Measurements from ENCODE around the gene CMSS1. TPM values are rescaled to one million over a fixed set of nuclear protein-coding genes. Genes with fewer than 3 reads are reported as not detected.

CMSS1 gene
- total RNA-seq, 1 experiment from 2014 or later: 86.3 TPM

- POLR2A ChIA-PET: interaction anchor here (0.6 kb wide), 1 partner anchor 154 kb away, joined by 3 read pairs; no protein-coding TSS in a partner anchor
- no TSS peak for BruUV-seq (replicated peaks)
- in situ Hi-C loops (cut with HindIII; ENCODE audit: low pct_unique_long_range_greater_than_20kb, low sequenced_read_pairs): no loop called here
Observed at GRCh38 chr3:99869621-99870020, 52.0 kb downstream of the CMSS1 start.

DNA sequence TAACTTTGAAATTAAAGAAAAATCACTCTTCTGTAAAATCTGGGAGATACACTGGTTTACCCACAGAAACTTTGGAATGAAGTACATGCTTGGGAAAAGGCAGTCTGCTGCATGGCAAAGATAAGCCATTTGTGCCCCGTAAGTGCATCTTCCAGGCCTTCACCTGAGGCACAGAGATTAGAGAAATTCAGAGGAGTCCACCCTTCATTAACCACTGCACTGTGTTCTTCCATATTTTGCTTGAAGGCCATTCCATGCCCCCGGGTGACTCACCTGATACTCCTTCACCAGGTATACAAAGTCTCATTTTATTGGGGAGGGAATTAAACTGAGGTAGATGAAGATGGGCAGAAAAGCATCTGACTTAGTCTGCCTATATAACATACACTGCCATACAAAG lies 53.0 kb downstream of the CMSS1 start:
- intact Hi-C loops (cut with micrococcal nuclease; ENCODE audit: unreplicated experiment) (no loop called here), in situ Hi-C loops (cut with HindIII; ENCODE audit: low pct_unique_long_range_greater_than_20kb, low sequenced_read_pairs) (no loop called here)
- TF ChIP-seq, protein P1, sequence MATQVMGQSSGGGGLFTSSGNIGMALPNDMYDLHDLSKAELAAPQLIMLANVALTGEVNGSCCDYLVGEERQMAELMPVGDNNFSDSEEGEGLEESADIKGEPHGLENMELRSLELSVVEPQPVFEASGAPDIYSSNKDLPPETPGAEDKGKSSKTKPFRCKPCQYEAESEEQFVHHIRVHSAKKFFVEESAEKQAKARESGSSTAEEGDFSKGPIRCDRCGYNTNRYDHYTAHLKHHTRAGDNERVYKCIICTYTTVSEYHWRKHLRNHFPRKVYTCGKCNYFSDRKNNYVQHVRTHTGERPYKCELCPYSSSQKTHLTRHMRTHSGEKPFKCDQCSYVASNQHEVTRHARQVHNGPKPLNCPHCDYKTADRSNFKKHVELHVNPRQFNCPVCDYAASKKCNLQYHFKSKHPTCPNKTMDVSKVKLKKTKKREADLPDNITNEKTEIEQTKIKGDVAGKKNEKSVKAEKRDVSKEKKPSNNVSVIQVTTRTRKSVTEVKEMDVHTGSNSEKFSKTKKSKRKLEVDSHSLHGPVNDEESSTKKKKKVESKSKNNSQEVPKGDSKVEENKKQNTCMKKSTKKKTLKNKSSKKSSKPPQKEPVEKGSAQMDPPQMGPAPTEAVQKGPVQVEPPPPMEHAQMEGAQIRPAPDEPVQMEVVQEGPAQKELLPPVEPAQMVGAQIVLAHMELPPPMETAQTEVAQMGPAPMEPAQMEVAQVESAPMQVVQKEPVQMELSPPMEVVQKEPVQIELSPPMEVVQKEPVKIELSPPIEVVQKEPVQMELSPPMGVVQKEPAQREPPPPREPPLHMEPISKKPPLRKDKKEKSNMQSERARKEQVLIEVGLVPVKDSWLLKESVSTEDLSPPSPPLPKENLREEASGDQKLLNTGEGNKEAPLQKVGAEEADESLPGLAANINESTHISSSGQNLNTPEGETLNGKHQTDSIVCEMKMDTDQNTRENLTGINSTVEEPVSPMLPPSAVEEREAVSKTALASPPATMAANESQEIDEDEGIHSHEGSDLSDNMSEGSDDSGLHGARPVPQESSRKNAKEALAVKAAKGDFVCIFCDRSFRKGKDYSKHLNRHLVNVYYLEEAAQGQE (IDR thresholded peaks at IDR 0.05; ENCODE audit: insufficient read depth in 1 of 2, low read depth in 2 of 2, low read length in 1 of 2): no peak
- no peak for TF ChIP-seq CTCF (IDR thresholded peaks at IDR 0.05)
- TF ChIP-seq SIN3A (IDR thresholded peaks at IDR 0.05; ENCODE audit: borderline replicate concordance, insufficient read depth, low read depth, low read length): no peak
- no peak for TF ChIP-seq POLR2AphosphoS5 (IDR thresholded peaks at IDR 0.05; ENCODE audit: low read depth, low read length)
- no peak for TF ChIP-seq TCF7L2 (IDR thresholded peaks at IDR 0.05; ENCODE audit: low read depth, low read length)
- no TSS peak for BruUV-seq (replicated peaks)
- Histone ChIP-seq H3K4me1 (ENCODE audit: control insufficient read depth, insufficient read depth, low read length) (peaks cover 15% of the 10 kb centered on the region; the same call in 1 of the 2 replicates), H3K27me3 (ENCODE audit: control insufficient read depth, insufficient read depth, low read length) (no peaks in the 10 kb centered on the region), H3K9me3 (ENCODE audit: control insufficient read depth, insufficient read depth, low read depth, low read length) (no peaks in the 10 kb centered on the region), H3K27ac (ENCODE audit: low read length) (peak overlapping the region; percentile 13; the same call in 1 of the 2 replicates), H3K36me3 (ENCODE audit: control insufficient read depth, insufficient read depth, low read length) (no peaks in the 10 kb centered on the region), H3K4me3 (ENCODE audit: low read depth in 2 of 2, low read length in 2 of 2) (no peak overlapping the region)
- ATAC-seq (no peak), DNase-seq (ENCODE audit: low read depth, low spot score) (no peak)
- POLR2A ChIA-PET: no interaction called here
- CTCF ChIA-PET: interaction anchor here (0.6 kb wide), 1 partner anchor 204 kb away, joined by 3 read pairs; no protein-coding TSS in a partner anchor

More at GRCh38 chr3:99869621-99870020, 52.0 kb downstream of the CMSS1 start:
- CTCF ChIA-PET: no interaction called here
- Histone ChIP-seq H3K36me3 (ENCODE audit: control insufficient read depth, insufficient read depth, low read length) (no peaks in the 10 kb centered on the region), H3K4me1 (ENCODE audit: control insufficient read depth, insufficient read depth, low read length) (peaks cover 15% of the 10 kb centered on the region; the same call in 1 of the 2 replicates), H3K4me3 (ENCODE audit: low read depth in 2 of 2, low read length in 2 of 2) (no peak overlapping the region), H3K27ac (ENCODE audit: low read length) (no peak overlapping the region), H3K9me3 (ENCODE audit: control insufficient read depth, insufficient read depth, low read depth, low read length) (no peaks in the 10 kb centered on the region), H3K27me3 (ENCODE audit: control insufficient read depth, insufficient read depth, low read length) (no peaks in the 10 kb centered on the region)
- DNase-seq (ENCODE audit: low read depth, low spot score): no peak
- intact Hi-C loops (cut with micrococcal nuclease; ENCODE audit: unreplicated experiment): no loop called here
- TF ChIP-seq, protein P1 (IDR thresholded peaks at IDR 0.05; ENCODE audit: insufficient read depth in 1 of 2, low read depth in 2 of 2, low read length in 1 of 2): no peak
- TF ChIP-seq SIN3A (IDR thresholded peaks at IDR 0.05; ENCODE audit: borderline replicate concordance, insufficient read depth, low read depth, low read length): no peak
- no peak for ATAC-seq
